Measurements from ENCODE around the gene NRP2. TPM values are rescaled to one million over a fixed set of nuclear protein-coding genes. Genes with fewer than 3 reads are reported as not detected.

NRP2 gene
- total and polyA plus RNA-seq, 2 of the 13 experiments (the other 11 are each of a cell fraction or from before 2014, with no cell fraction given), result 0.65 to 1.4 TPM

DNA sequence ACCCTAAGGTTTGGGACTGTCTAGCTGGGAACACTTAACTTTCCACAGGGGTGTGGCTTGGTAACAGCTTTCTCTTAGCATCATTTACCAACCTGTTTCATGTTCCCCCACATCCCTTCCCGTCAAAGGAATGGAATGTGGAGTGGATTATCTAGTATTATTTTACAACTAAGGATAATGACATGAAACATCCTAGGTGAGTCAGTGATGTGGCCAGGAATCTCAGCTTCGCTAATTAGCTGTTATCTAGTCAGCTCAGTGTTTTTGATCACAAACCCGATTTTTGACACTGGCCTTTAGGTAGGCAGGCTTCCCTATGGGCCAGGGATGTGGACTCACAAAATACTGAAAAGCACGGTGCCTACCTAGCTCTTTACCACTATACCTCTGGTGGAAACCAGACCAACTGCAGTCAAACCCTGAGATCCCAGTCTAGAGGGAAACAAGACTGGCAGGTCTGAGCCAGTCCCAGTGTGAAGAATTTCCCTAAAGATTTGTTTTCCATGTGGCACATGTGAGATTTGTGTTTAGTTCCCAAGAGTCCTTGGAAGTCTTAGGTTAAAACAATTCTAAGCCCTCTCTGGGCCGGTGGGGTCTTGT is 2.8 kb upstream of the NRP2 start:
- H3K9me3 ChIP-seq (ENCODE audit: low read length), result no peaks in the 10 kb centered on the region
- no peak overlapping the region for H3K9ac ChIP-seq (ENCODE audit: insufficient read depth, low read depth, low read length)
- no peak overlapping the region for H3K4me3 ChIP-seq (replicated peaks in 1 of 3; ENCODE audit: insufficient read depth in 1 of 3, low read depth in 2 of 3, low read length in 3 of 3)
- no peak overlapping the region for H3K27ac ChIP-seq (ENCODE audit: extremely low read length, insufficient read depth, low read length)
- no peak for TF ChIP-seq ERF (CRISPR knock-in tag; IDR thresholded peaks at IDR 0.05)
- TF ChIP-seq ELF1 (CRISPR knock-in tag; IDR thresholded peaks at IDR 0.05), result no peak
- TF ChIP-seq ISL2 (CRISPR knock-in tag; IDR thresholded peaks at IDR 0.05), result no peak
- TF ChIP-seq SMC3 (IDR thresholded peaks at IDR 0.05; ENCODE audit: low read length), result no peak
- no peak for TF ChIP-seq ESRRA (CRISPR knock-in tag; IDR thresholded peaks at IDR 0.05; ENCODE audit: low read depth)
- no peak for TF ChIP-seq FOXM1 (CRISPR knock-in tag; IDR thresholded peaks at IDR 0.05)
- no peak for TF ChIP-seq NONO (IDR thresholded peaks at IDR 0.05)
- TF ChIP-seq NONO (CRISPR knock-in tag; conservative IDR thresholded peaks at IDR 0.05), result no peak
- no peak for TF ChIP-seq SNAI1 (CRISPR knock-in tag; IDR thresholded peaks at IDR 0.05; ENCODE audit: borderline replicate concordance)
- TF ChIP-seq POLR2A (IDR thresholded peaks at IDR 0.05; ENCODE audit: insufficient read depth in 1 of 2, low read depth in 2 of 2, low read length in 2 of 2), result no peak
- TF ChIP-seq, protein P1, sequence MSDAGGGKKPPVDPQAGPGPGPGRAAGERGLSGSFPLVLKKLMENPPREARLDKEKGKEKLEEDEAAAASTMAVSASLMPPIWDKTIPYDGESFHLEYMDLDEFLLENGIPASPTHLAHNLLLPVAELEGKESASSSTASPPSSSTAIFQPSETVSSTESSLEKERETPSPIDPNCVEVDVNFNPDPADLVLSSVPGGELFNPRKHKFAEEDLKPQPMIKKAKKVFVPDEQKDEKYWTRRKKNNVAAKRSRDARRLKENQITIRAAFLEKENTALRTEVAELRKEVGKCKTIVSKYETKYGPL (CRISPR knock-in tag; IDR thresholded peaks at IDR 0.05), result no peak
- TF ChIP-seq, protein P2, sequence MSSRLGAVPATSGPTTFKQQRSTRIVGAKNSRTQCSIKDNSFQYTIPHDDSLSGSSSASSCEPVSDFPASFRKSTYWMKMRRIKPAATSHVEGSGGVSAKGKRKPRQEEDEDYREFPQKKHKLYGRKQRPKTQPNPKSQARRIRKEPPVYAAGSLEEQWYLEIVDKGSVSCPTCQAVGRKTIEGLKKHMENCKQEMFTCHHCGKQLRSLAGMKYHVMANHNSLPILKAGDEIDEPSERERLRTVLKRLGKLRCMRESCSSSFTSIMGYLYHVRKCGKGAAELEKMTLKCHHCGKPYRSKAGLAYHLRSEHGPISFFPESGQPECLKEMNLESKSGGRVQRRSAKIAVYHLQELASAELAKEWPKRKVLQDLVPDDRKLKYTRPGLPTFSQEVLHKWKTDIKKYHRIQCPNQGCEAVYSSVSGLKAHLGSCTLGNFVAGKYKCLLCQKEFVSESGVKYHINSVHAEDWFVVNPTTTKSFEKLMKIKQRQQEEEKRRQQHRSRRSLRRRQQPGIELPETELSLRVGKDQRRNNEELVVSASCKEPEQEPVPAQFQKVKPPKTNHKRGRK (CRISPR knock-in tag; IDR thresholded peaks at IDR 0.05), result no peak
- TF ChIP-seq, protein P3, sequence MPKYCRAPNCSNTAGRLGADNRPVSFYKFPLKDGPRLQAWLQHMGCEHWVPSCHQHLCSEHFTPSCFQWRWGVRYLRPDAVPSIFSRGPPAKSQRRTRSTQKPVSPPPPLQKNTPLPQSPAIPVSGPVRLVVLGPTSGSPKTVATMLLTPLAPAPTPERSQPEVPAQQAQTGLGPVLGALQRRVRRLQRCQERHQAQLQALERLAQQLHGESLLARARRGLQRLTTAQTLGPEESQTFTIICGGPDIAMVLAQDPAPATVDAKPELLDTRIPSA (CRISPR knock-in tag; IDR thresholded peaks at IDR 0.05; ENCODE audit: borderline replicate concordance), result no peak
- no peak for TF ChIP-seq ADNP (CRISPR knock-in tag; IDR thresholded peaks at IDR 0.05)
- no peak for TF ChIP-seq ZNF138 (CRISPR knock-in tag; IDR thresholded peaks at IDR 0.05; ENCODE audit: low read depth)
- TF ChIP-seq, protein P4, sequence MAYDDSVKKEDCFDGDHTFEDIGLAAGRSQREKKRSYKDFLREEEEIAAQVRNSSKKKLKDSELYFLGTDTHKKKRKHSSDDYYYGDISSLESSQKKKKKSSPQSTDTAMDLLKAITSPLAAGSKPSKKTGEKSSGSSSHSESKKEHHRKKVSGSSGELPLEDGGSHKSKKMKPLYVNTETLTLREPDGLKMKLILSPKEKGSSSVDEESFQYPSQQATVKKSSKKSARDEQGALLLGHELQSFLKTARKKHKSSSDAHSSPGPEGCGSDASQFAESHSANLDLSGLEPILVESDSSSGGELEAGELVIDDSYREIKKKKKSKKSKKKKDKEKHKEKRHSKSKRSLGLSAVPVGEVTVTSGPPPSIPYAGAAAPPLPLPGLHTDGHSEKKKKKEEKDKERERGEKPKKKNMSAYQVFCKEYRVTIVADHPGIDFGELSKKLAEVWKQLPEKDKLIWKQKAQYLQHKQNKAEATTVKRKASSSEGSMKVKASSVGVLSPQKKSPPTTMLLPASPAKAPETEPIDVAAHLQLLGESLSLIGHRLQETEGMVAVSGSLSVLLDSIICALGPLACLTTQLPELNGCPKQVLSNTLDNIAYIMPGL (CRISPR knock-in tag; IDR thresholded peaks at IDR 0.05; ENCODE audit: borderline replicate concordance in 1 of 2, low read depth in 1 of 2), result no peak
- intact Hi-C loops (cut with micrococcal nuclease; ENCODE audit: unreplicated experiment), result loop anchor here (5.0 to 10.0 kb wide), 3 partner anchors 357 to 1535 kb away; no protein-coding TSS in a partner anchor
- in situ Hi-C loops (cut with HindIII; ENCODE audit: extremely low pct_ligation_motif_present, low pct_unique_long_range_greater_than_20kb), result loop anchor here (5.0 to 10.0 kb wide), 2 partner anchors 795 to 1352 kb away; no protein-coding TSS in a partner anchor
- FAIRE-seq (no peak), ATAC-seq (no peak), DNase-seq (ENCODE audit: low spot score) (no peak)
- 36% methylated on average over 5 of the region's 5 CpGs for WGBS (ENCODE audit: low lambda C conversion rate)
- no TSS peak for BruUV-seq (replicated peaks)
- H3K27me3 ChIP-seq (ENCODE audit: control insufficient read depth in 1 of 2, insufficient read depth in 2 of 2, low read length in 2 of 2), result peaks cover 8 to 41% of the 10 kb centered on the region in 2 experiments
- no peaks in the 10 kb centered on the region for H4K20me1 ChIP-seq (ENCODE audit: insufficient read depth, low read length)
- peaks cover 12% of the 10 kb centered on the region for H3K4me1 ChIP-seq (ENCODE audit: insufficient read depth, low read length)
- ChIA-PET POLR2A (no interaction called here), CTCF (ENCODE audit: low intra/inter-chr PET ratio, low total read pairs) (interaction anchor here (0.6 kb wide), 1 partner anchor 1419 kb away, joined by 4 read pairs; no protein-coding TSS in a partner anchor)
- H2AFZ ChIP-seq (ENCODE audit: low read length), result no peak overlapping the region
- H3K79me2 ChIP-seq (ENCODE audit: insufficient read depth, low read length), result no peaks in the 10 kb centered on the region
- no peak overlapping the region for H3K4me2 ChIP-seq (ENCODE audit: low read depth, low read length)
- no peaks in the 10 kb centered on the region for H3K36me3 ChIP-seq (replicated peaks in 1 of 2; ENCODE audit: control insufficient read depth in 1 of 2, insufficient read depth in 2 of 2, low read length in 2 of 2)
